HG03575 (cell line): Measurements from ENCODE around the gene ELMOD3.
"Not testable (repeated sequence)": the region's sequence is repeated elsewhere in the genome, so short reads cannot be mapped to it uniquely, and the experiment has no call there.

Source experiments
- ATAC-seq: cut with Tn5 transposase; IDR thresholded peaks from one replicate; pipeline ENCODE4 v1.9.1; 2021; ENCODE audit not compliant: unreplicated experiment, insufficient number of reproducible peaks, low FRiP score; ENCODE audit errors: extremely low read depth

Gene ELMOD3

DNA sequence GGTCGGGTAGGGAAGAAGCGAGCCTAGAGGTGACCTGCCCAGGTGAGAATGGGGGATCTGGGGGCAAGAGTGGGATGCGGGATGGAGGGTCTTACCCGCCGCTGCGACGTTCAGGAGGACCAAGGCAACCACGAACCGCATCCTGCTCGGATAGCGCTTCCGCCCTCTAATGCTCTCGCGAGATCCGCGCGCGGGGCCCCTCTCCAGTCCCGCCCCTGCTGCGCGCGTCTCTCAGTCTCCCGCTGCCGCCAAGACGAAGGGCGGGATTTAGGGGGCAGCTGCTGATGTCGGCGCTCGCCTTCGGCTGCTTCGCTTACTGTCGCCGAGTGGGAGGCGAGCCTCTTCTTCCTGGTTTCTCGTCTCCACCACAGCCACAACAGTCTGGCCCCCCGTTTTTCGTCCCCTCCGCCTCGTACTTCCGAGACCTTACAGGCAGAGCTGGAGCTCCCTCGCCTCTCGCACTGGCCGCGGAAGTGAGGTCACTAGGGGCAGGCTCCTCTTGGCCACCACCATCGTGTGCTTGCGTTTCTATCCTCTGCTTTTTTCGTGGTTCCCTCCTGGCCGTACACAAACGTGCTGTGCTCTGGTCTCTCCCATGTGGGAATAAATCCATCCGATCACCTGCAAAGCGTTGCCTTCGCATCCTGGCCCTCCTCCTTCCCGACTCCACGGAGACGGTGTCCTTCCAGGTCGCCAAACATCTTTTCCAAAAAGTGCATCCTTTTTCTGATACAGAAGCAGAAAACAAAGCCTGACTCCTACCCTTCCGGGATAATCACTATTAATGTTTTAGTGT lies 26.5 kb upstream of the ELMOD3 start, which contains the start of gene TGOLN2:
TGOLN2 (minus strand) TSS at position 168 of the 796 bp plus-strand sequence; CDS start at position 141, 27 bp downstream.
- ATAC-seq: peak; percentile 40

DNA sequence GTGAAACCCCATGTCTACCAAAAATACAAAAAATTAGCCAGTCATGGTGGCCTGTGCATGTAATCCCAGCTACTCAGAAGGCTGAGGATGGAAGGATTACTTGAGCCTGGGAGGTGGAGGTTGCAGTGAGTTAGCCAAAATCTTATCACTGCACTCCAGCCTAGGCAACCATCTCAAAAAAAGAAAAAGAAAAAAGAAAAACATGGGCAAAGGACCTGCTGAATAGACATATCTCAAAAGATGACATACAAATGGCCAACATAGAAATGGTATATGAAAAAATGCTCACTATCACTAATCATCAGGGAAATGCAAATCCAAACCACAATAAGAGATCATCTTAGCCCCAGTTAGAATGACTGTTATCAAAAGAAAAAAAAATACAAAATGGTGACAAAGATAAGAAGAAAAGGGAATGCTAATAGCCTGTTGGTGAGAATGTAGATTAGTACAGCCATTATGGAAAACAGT lies 25.4 kb upstream of the ELMOD3 start:
- no peak for ATAC-seq

- ATAC-seq: not testable (repeated sequence)
Observed at GRCh38 chr2:85329701-85330100, 24.9 kb upstream of the ELMOD3 start.

- no peak for ATAC-seq
Observed at GRCh38 chr2:85330839-85331636, 23.5 kb upstream of the ELMOD3 start.

DNA sequence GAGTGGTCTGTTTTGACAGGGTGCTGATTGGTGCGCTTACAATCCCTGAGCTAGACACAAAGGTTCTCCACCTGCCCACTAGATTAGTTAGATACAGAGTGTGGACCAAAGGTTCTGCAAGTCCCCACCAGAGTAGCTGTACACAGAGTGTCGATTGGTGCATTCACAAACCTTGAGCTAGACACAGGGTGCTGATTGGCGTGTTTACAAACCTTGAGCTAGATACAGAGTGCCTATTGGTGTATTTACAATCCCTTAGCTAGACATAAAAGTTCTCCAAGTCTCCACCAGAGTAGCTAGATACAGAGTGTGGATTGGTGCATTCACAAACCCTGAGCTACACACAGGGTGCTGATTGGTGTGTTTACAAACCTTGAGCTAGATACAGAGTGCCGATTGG lies 20.7 kb upstream of the ELMOD3 start:
- not testable (repeated sequence) for ATAC-seq

GRCh38 chr2:85334928-85335327 lies 19.6 kb upstream of the ELMOD3 start:
- no peak for ATAC-seq

GRCh38 chr2:85340034-85340892 lies 14.3 kb upstream of the ELMOD3 start:
- no peak for ATAC-seq

GRCh38 chr2:85341269-85342029 lies 13.1 kb upstream of the ELMOD3 start:
- no peak for ATAC-seq

GRCh38 chr2:85342156-85342555 lies 12.4 kb upstream of the ELMOD3 start:
- ATAC-seq: no peak

GRCh38 chr2:85343207-85343895 lies 11.2 kb upstream of the ELMOD3 start:
- ATAC-seq: not testable (repeated sequence)

- ATAC-seq: no peak
Observed at GRCh38 chr2:85344356-85344954, 10.1 kb upstream of the ELMOD3 start.

DNA sequence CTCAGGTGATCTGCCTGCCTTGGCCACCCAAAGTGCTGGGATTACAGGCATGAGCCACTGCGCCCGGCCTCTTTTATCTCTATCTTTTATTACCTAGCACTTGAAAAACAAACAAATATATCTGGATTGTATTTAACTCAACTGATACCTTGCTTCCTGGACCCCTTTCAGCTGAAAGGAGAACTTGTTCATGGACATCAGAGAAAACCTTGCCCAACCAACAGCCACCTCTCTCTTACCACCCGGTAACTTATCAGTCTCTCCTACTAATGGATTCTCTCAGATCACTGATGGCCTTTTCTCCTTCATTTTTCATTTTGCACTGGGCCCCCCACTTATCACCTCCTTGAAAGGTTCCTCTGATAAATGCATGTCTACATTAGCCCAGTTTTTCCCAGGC lies 7.0 kb upstream of the ELMOD3 start:
- ATAC-seq: no peak

DNA sequence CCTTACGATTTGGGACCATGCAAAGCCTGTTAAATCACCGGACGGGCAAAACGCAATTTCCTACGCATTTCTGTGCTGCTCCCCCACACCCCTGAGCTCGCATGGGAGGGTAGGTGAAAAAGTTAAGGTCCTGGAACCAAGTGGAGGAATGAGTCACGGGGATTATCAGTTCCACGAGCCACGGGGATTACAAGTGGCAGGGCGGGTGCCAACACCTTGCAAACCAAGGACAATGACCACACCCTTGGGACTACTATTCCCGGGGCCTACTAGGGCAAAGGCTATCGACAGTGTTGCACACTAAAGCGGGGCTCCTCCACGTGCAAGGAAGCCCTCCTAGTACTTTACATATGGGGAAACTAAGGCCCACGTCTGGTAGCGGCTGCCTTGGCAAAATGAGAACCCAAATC lies 688 bp upstream of the ELMOD3 start:
- ATAC-seq: no peak

DNA sequence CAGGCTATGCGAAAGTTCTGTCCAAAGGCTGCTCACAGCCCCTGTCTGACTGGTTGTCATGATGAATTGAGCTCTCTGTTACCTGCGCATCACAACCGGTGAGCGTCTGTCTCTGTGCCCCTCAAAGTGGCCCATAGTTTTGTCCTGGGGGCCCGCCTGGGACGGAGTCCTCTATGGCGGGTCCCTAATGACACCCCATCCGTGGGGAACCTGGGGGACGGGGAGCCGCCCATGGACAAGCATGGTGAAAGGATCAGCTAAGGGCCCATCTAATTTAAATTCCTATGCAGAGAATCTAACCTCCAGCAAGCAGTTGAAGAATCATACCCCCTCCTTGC lies 473 bp downstream of the ELMOD3 start:
- ATAC-seq: no peak

DNA sequence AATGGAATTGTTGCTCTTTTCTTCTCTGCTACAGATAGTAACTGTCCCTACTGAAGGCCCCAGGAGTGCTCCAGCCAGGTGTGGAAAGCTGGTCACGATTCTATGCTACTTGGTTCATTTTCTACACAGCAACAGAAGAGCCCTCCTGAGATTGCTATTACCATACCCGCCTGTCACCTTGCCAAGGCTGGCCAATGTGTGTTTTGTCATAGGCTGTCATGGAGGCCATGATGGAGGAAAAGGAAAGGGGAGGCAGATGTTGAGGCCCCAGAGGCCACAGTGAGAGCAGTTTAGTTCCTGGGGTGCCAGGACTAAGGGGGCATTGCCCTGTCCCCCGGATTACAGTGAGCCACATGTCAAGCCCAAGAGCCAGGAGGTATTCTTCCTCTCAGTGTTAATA lies 952 bp downstream of the ELMOD3 start:
- no peak for ATAC-seq

DNA sequence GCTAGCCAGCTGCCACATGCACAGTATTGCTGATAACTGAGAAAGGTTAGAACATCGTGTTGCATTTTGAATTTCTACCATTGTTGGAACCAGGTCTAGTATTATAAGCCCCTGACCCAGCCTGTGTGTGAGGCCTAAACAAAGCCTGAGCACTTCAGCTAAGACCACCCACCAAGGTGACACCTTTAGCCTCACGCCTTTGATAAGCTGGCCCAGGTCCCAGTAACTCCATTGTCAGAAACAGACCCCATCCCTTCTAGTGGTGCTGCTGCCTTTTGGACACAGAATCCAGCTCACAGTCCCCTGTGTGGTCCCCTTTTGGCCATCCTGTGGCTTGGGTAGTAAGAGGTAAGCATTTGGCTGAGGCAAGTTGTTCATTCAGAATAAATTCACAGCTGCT lies 1.6 kb downstream of the ELMOD3 start:
- no peak for ATAC-seq

GRCh38 chr2:85357736-85358135 lies 3.2 kb downstream of the ELMOD3 start:
- ATAC-seq: no peak
